ENCODE data around the gene GABRA4.

The GABRA4 gene

DNA sequence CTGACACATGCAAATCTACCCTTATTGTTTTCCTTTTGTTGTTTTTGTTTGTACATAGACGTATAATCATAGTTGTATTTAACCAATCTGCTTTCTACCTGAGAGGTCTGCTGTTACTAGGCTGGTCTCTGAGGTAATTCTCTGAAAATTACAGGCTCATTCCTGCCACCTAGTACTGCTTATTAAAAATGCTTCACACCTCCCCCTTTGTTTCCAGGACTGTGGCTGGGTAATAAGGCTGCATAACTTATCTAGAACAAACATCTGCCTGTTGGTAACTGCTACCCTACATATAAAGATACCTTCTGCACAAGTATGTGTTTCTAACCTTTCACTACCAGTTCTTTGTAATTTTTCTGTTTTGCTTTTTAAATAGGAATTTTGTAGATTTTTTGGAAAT is 118.6 kb downstream of the GABRA4 start:
- DNase-seq (ENCODE audit: low spot score) = no peak
- no peak for TF ChIP-seq CTCF (IDR thresholded peaks at IDR 0.05; ENCODE audit: extremely low read depth, missing control alignments)

GRCh38 chr4:46870411-46870810 is 123.0 kb downstream of the GABRA4 start:
- TF ChIP-seq CTCF (IDR thresholded peaks at IDR 0.05; ENCODE audit: extremely low read depth, missing control alignments) = no peak
- no peak for DNase-seq (ENCODE audit: low spot score)
